ENCODE data around the gene GRIK5. TPM values are rescaled to one million over a fixed set of nuclear protein-coding genes. Genes with fewer than 3 reads are reported as not detected.

Gene GRIK5
- total RNA-seq, 1 experiment from 2014 or later, result not detected

Other genes with a start within 250 kb of the GRIK5 start
- gene LYPD4, start 225.5 kb downstream of the GRIK5 start, total RNA-seq (2014; rRNA removed; shearing (Covaris generic); ENCODE audit: low replicate concordance), result not detected in 2 replicates
- gene DMRTC2, start 225.2 kb downstream of the GRIK5 start, total RNA-seq (2014; rRNA removed; shearing (Covaris generic); ENCODE audit: low replicate concordance), result not detected in 2 replicates
- 1,133 and 2,559 TPM in 2 replicates for gene RPS19, start 210.0 kb downstream of the GRIK5 start, total RNA-seq (2014; rRNA removed; shearing (Covaris generic); ENCODE audit: low replicate concordance)
- gene CD79A, start 192.9 kb downstream of the GRIK5 start, total RNA-seq (2014; rRNA removed; shearing (Covaris generic); ENCODE audit: low replicate concordance), result 0.07 TPM in 1 of 2 replicates, not detected in the other
- gene ARHGEF1, start 187.0 kb downstream of the GRIK5 start, total RNA-seq (2014; rRNA removed; shearing (Covaris generic); ENCODE audit: low replicate concordance), result 107 and 142 TPM in 2 replicates
- gene ERFL, start 141.8 kb downstream of the GRIK5 start, total RNA-seq (2014; rRNA removed; shearing (Covaris generic); ENCODE audit: low replicate concordance), result not detected in 2 replicates
- gene RABAC1, start 110.9 kb downstream of the GRIK5 start, total RNA-seq (2014; rRNA removed; shearing (Covaris generic); ENCODE audit: low replicate concordance), result 220 and 231 TPM in 2 replicates
- gene ATP1A3, start 76.0 kb downstream of the GRIK5 start, total RNA-seq (2014; rRNA removed; shearing (Covaris generic); ENCODE audit: low replicate concordance), result not detected in 2 replicates
- gene ZNF574, start 6.0 kb upstream of the GRIK5 start, total RNA-seq (2014; rRNA removed; shearing (Covaris generic); ENCODE audit: low replicate concordance), result 18.8 and 20.4 TPM in 2 replicates
- gene POU2F2, start 62.2 kb upstream of the GRIK5 start, total RNA-seq (2014; rRNA removed; shearing (Covaris generic); ENCODE audit: low replicate concordance), result not detected in 2 replicates
- 26.3 and 42.9 TPM in 2 replicates for gene DEDD2, start 147.5 kb upstream of the GRIK5 start, total RNA-seq (2014; rRNA removed; shearing (Covaris generic); ENCODE audit: low replicate concordance)
- gene ZNF526, start 150.1 kb upstream of the GRIK5 start, total RNA-seq (2014; rRNA removed; shearing (Covaris generic); ENCODE audit: low replicate concordance), result 8.5 and 12.8 TPM in 2 replicates
- 24.1 and 27.3 TPM in 2 replicates for gene GSK3A, start 172.4 kb upstream of the GRIK5 start, total RNA-seq (2014; rRNA removed; shearing (Covaris generic); ENCODE audit: low replicate concordance)
- 78.3 and 168 TPM in 2 replicates for gene ERF, start 184.9 kb upstream of the GRIK5 start, total RNA-seq (2014; rRNA removed; shearing (Covaris generic); ENCODE audit: low replicate concordance)
- 5.9 and 15.8 TPM in 2 replicates for gene CIC, start 199.0 kb upstream of the GRIK5 start, total RNA-seq (2014; rRNA removed; shearing (Covaris generic); ENCODE audit: low replicate concordance)
- 0.13 and 0.76 TPM in 2 replicates for gene PRR19, start 231.9 kb upstream of the GRIK5 start, total RNA-seq (2014; rRNA removed; shearing (Covaris generic); ENCODE audit: low replicate concordance)
- gene PAFAH1B3, start 232.4 kb upstream of the GRIK5 start, total RNA-seq (2014; rRNA removed; shearing (Covaris generic); ENCODE audit: low replicate concordance), result 80.0 and 88.3 TPM in 2 replicates
- 0.86 TPM in 1 of 2 replicates, not detected in the other for gene TMEM145, start 243.1 kb upstream of the GRIK5 start, total RNA-seq (2014; rRNA removed; shearing (Covaris generic); ENCODE audit: low replicate concordance)